Activated CD4-positive, CD25-positive, alpha-beta regulatory T cell treated with anti-CD3 and anti-CD28 coated beads, Interleukin-2, amount 50 U/mL, for 72 hours (primary cell): ENCODE results near the gene DOCK11.

Experiments used
- DNase-seq: peaks from one replicate; pipeline ENCODE4 v3.0.0; 2021

The DOCK11 gene

DNA sequence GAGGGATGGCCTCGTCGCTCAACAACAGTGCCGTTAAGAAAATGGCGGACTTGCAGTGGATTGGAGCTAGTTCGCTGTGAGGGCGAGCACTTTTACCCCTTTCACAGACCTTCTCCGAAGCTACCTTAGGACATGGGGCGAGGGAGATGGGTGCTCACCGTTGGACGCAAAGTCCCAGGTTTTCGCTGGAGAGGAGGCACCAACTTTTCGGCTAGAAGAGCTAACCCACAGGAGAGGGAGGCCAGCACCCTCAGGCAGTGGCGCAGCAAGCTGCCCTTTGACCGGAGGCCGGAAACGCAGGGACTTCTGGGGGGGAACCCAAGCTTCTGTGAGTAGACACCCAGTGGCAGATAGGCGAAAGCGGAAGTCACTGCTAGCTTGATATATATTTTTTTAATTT lies 138.7 kb downstream of the DOCK11 start:
- no peak for DNase-seq

DNA sequence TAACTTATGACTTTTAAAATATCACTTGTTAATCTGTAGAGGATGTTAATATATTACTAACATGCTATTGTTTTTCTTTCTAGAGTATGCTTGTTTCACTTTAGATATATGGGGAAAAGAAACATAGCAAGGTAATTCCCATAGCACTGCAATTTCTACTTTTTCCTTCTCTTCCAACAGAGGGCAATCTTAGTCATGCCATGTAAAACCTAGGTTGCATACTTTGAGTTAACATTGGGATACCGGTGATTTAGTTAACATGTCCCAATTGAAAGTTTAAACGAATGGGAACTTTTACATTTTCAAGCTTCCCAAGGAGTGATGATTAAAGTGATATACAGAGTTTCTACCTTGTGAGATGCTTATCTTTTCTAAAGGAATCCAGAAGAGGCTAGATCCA lies 142.4 kb downstream of the DOCK11 start:
- no peak for DNase-seq

DNA sequence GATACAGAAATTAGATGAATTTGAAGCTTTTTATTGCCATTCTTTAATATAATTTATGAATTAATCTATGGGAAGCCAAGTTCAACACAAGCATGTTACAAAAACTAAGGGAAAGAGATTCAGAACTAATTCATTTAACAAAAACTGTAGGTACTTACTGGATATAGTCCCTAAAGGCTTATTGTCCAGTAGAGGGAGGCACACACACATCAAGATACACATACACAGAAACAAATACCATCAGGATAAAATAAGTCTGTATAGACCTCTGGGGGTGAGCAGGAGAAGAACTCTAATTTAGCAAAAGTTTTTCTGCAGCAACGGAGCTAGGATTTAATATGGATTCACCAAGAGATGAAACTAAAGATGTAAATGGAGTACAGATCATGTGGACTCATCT lies 148.8 kb downstream of the DOCK11 start:
- DNase-seq: no peak

DNA sequence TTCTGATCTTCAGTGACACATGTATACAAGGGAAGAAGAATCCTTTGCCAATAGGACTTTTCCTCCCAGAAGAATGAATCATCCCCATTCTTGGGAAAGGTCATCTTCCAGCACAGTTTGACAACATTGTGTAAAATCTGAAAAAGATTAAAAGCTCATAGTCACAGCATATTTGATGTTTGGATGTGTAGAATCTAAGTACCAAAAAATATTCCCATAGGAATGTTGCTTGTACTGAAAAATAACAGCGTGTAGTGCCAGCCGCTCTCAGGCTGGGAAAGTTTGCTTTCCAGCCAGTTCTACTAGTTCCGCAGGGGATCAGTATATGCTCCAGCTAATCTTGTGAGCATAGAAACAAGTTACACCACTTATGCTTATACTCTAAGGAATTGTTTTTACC lies 157.1 kb downstream of the DOCK11 start:
- DNase-seq: no peak

DNA sequence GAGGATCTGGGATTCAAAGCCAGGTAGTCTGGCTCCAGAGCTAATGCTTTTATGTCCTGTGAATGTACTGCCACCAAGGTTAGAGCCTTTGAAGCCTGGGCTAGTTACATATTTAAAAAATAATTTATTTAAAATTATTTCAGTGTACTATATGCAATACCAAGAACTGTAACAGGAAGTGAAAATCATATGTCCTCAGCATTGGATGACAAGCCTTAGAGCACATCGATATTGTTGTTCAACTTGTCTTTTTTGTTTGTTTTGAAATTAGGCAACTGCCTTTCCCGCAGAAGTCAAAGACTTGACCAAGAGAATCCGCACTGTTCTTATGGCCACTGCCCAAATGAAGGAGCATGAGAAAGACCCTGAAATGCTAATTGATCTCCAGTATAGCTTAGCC lies 158.7 kb downstream of the DOCK11 start:
- DNase-seq: no peak

DNA sequence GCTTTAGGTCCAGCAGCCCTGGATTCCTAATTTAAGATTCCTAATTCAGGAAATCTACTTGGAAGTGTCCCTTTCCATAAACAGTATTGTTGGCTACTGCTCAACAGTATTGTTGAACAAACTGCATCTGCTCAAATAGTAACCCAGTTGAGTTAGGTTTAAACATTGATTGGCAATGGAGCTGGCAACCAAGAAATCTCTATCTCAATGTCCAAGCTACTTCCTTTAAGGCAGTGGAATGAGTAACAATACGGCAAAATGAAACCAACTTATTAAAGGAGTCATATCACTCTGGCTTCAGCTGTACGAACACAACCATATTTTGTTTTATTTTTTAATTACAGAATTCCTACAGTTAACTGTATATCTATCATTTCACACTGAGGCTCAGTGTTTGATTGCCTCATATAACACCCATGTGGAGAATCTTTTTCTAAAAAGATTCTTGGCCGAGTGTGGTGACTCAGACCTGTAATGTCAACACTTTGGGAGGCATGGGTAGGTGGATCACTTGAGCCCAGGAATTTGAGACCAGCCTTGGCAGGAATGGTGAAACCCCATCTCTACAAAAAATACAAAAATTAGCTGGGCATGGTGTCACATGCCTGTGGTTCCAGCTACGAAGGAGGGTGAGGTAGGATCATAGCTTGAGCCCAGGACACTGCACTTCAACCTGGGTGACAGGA lies 160.1 kb downstream of the DOCK11 start:
- DNase-seq: no peak

DNA sequence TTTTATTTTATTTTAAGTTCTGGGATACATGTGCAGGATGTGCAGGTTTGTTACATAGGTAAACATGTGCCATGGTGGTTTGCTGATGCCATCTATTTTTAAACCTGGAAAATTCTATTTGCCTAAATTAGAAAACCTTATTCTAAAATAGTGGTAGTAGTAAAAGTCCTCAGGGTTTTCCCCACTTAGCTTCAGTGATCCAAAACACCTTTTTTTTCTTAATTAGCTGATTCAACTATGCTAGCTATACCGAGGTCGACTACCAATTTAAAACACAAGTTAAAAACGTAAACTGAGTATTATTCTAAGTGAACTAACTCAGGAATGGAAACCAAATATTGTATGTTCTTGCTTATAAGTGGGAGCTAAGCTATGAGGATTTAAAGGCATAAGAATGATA lies 161.8 kb downstream of the DOCK11 start:
- DNase-seq: no peak

DNA sequence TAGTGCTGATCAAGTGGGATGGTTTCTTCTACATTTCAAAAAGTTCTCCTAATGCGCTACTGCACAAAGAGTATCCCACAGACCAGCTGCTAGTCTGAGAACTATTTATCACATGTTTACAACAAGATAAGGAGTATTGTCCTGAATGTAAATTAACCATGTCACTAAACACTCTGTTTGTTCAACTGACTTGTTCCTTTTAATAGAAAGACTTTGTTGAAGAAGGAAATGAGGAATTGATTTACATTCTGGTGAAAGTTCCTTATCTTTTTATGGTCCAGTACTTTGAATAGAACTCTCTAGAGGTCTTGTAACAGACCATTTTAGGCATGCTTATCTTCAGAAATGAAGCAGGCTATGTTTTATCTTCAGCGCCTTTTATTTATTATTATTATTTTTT lies 164.5 kb downstream of the DOCK11 start:
- no peak for DNase-seq

DNA sequence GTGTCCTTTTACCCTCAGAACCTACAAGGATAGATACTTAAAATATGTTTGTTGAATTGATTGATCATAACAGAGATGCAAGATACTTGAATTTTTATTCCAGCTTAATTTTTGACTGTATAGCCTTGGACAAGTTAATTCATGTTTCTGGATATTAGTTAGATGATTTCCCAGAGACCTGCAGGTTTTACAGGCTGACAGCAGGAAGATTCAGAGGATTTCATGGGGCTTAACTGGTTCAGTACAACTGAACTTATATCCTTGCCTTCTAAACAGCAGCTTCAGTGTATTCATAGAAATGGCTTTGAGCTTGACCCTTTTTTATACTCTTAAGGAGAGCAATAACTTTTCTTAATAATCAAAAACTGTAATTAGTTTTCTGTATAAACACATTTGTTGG lies 169.6 kb downstream of the DOCK11 start:
- DNase-seq: no peak

DNA sequence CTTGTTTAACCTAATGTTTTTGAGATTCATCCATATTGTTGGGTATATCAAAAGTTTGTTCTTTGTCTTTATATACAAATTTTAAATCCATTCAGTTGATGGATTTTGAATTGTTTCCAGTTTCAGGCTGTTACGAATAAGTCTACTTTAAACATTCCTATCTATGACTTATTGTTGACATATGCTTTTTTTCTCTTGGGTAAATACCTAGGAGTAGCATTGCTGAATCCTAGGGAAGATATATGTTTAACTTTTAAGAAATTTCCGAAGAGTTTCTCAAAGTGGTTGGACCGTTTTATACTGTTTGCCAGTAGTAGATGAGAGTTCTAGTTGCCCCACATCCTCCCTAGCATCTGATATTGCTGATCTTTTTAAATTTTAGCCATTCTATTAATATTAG lies 170.9 kb downstream of the DOCK11 start:
- DNase-seq: no peak

DNA sequence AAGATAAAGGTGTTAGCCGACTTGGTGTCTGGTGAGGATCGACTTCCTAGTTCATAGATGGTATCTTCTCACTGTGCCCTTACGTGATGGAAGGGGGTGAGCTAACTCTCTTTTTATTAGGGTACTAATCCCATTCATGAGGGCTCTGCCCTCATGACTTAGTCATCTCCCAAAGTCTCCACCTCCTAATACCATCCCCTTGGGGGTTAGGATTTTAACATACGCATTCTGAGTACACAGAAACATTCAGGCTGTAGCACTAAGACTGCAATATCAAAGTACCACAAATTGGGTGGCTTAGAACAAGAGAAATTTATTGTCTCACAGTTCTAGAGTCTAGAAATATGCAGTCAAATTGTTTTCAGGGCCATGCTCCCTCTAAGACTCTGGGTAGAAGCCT lies 173.8 kb downstream of the DOCK11 start:
- no peak for DNase-seq

DNA sequence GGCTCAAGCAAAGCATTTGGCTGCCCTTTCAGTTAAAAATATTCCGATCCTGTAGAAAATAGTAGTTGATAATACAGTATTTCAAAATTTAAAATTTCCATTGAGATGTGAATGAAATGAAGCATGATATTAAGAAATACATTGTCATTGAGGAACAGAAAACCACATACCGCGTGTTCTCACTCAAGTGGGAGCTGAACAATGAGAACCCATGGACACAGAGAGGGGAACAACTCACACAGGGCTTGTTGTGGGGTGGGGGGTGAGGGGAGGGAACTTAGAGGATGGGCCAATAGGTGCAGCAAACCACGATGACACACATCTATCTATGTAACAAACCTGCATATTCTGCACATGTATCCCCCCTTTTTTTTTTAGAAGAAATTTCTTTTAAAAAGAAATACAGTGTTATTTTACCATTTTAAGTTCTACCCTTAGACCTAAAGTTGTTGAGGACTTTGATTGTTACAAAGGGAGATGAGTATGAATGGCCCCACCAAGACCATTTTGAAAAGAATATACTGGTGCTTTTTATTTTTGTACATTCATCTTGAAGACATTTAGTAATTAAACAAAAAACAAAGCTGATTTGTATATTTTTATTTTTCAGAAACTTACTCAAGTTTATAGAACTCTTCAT lies 179.8 kb downstream of the DOCK11 start:
- DNase-seq: no peak

DNA sequence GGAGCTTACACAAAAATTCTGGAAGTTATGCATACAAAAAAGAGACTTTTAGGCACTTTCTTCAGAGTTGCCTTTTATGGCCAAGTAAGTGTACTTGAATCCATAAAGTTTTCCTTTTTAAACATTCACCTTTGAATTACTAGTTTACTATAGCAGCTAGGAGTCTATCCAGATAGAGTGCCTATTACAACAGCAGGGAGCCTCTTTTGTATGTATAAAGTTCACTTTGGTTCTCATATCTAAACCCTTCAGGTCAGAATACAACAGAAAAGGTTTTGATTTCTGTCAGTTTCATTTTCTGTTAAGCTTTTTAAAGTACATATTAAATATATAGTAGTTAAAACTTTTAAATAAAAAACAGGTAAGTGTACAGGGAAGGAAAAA lies 180.3 kb downstream of the DOCK11 start:
- no peak for DNase-seq

DNA sequence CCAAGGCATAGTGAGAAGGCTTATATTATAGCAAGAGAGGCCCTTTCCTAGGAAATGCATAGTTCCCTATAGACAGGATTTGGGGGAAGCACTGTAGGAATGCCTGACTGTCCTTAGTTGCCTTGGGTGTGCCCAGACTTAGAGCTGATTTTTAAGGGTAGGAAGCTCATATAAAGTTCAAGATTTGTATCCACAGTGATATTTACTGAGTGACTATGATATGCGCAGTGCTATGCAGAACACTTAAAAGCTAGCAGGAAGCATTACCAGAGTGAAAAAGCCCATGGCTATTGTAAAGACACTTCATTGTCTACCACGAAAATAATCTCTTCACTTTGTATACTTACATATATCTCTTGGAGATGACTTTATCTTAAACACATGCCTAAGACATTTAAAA lies 181.7 kb downstream of the DOCK11 start:
- DNase-seq: no peak

DNA sequence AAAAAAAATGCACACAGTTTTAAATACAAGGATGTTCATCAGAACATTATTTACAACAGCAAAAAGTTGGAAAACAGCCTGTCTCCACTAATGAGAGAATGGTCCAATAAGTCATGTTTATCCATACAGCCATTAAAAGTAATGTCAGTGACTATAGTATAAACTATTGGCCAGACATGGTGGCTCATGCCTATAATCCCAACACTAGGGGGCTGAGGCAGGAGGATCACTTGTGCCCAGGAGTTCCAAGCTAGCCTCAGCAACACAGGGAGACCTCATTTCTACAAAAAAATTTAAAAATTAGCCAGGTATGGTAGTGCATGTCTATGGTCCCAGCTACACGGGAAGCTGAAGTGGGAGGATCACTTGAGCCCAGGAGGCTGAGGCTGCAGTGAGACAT lies 183.7 kb downstream of the DOCK11 start:
- no peak for DNase-seq

DNA sequence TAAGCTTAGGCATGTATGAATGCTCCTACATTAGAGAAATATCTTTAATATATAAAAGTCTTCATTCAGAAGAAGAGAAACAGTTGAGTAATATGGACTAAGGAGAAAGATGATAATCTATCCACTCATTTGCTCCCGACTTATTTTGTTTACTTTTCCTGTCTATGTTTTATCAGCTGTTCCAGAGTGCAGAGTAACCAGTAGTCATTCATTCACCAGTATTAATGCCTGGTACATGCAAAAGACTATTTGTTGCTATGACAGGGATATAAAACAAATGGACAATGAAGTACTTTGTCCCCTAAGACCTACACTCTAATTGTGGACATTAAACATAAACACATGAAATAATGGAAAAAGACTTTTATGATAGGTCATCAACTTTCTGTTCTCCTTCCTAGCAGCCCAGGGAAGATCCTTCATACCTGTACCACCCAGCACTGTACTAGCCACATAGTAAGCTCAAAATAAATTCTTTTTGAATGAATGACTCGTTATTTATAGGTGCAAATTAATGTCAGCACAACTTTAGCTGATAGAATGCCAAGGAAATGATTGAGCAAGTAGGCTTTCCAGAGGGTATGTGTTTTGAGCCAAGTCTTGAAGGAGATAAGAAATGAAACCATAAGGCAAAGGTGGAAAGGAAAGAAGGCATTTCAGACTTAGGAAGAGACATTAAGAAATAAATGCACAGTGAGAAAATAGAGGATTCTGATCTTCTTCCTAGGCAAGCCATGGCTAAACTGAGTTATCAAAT lies 186.8 kb downstream of the DOCK11 start:
- DNase-seq: no peak

DNA sequence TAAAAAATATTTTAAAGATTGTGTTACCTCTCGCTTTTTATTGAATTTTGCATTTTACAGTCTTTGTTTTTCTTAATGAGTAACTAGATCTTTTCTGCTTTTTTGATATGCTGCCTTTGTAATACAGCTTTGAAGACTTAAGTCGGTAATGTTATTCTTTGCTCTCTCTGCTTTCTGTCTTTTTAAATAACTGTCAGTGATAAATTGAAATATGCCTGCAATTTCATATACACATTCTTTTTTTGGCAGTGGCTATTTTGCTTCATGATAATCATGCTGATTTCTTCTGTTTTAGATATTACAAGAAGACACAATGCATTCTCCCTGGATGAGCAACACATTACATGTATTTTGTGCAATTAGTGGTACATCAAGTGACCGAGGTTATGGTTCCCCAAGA lies 189.8 kb downstream of the DOCK11 start:
- DNase-seq: no peak

DNA sequence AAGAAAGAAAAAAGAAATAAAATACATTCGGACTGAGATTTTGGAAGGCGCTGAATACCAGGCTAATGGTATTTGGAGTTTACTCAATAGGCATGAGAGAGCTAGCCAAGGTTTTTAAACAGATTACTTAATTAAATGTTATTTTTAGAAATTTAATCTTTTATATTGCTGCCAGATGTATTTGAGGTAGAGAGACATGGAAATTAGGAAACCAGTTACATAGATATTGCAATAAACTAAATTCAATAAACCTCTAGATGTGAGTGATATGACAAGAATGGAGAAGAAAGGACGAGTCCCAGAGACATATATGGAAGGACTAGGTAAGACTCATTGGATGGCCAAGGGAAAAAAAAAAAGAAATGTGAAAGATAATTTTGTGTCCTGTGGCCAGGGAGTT lies 193.3 kb downstream of the DOCK11 start:
- DNase-seq: no peak

DNA sequence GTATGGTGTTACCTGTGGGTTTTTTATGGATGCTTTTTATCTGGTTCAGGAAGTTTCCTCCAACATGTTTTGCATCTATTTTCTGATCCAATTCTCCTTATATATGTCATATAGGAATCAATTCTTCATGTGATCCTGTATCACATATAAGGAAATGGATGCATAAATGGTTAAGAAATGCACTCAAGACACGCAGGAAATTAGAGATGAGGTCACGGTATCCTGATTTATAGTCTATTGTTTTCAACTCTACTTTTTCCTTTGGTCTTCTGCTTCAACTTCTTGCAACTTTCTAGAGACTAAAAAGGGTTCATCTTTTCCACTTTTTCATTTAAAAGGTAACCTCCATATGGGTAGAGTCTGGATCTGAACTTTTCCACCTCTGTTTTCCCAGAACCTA lies 198.2 kb downstream of the DOCK11 start:
- DNase-seq: no peak

DNA sequence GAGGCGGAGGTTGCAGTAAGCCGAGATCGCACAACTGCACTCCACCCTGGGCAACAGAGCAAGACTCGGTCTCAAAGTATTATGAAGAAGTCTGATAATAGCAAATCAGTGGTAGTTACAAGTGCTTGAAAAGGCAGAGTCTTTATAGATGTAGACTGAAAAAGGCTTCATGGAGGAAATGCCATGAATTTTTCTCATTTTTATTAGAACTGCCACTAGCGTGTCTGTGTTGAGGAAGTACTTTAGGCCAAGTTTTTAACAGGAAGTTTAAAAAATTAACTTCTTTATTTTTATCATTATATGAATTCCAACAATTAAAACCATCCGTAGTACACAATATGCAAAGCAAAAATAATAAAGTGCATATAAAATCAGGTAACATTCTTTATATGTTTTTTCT lies 199.0 kb downstream of the DOCK11 start:
- no peak for DNase-seq

DNA sequence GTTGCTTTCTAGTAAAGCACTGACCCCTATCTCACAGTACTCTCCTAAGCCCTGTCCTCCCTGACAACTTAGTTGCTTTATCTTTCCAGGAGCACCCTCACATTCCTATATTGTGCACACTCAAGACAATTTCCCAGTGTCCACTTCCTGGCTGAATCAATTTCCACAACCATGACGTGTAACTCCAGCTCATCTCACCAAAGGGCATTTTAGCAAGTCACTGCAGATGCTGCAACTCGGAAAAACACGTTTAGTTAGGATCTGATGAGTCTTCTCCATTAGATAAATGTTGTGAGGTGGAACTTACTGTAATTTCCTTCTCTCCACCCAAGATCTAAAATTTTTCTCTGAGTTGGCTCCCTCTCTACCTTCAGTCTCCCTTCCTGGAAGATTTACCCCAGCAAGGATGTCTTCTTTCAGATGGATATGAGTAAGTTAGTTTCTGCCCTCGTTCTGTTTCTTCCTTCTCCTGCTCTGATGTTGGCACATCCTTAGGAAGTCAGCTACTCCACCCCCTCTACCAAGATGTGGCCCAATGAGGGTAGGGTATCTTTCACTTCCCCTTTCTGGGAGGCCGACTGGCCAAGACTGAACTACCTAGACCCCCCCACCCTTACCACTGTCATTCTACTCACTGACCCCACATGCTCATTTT lies 203.0 kb downstream of the DOCK11 start:
- no peak for DNase-seq

DNA sequence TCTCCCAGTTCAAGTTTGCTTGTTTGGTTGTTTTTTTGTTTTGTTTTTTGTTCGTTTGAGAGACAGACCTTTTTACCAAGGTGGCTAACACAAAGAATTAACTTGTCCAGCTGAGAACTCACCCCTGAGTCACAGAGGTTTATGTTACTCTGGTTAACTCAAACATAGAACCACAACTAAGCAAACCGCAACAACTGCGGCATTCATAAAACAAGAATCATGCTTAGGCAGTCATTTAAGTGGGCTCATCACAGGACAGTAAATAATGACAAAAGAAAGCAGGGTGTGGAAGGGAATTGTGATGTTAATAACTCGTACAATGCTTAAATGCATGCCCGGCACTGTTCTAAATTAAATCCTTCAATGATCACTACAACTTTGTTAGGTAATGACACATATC lies 207.1 kb downstream of the DOCK11 start:
- DNase-seq: no peak

DNA sequence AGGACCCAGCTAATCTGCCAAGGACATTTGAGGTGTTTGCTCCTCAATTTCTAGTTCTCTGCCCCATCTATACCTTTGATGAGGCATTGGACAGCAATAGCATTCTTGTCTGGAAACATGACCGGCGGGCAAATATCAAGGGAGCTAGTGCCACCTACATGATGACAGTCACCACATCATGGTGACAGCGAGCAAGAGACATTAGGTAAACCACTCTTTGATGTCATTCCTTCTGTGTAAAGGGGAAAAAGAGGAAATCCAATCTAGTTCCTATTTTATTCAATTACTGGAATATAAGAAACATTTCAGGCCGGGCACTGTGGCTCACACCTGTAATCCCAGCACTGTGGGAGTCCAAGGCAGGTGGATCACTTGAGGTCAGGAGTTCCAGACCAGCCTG lies 211.1 kb downstream of the DOCK11 start:
- DNase-seq: no peak

DNA sequence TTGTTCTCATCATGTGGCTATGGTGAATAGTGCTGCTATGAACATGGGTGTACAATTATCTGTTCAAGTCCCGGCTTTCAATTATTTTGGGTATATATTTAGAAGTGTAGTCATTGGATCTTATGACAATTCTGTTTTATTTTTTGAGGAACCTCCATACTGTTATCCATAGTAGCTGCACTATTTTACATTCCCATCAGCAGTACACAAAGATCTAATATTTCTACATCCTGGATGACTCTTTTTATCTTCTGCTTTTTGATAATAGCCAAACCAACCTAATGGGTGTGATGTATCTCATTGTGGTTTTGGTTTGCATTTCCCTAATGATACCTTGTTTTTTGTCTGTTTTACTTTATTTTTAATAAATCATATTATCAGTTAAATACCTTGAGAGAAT lies 218.9 kb downstream of the DOCK11 start:
- no peak for DNase-seq
